BLaER1 (cell line): ENCODE results near the gene PTPN3.
A peak's percentile ranks its signal among the peaks of the same experiment; 100 is the strongest.
"Not testable (repeated sequence)": the region's sequence is repeated elsewhere in the genome, so short reads cannot be mapped to it uniquely, and the experiment has no call there.

Source experiments
- H3K27ac ChIP-seq: shearing (Covaris generic); formaldehyde crosslinking; 2 replicates; pipeline ENCODE4 v1.8.1; 2022
- H3K27me3 ChIP-seq: shearing (Covaris generic); formaldehyde crosslinking; 2 replicates; pipeline ENCODE4 v1.8.1; 2022
- H3K36me3 ChIP-seq: shearing (Covaris generic); formaldehyde crosslinking; 2 replicates; pipeline ENCODE4 v1.8.1; 2022
- H3K4me1 ChIP-seq: shearing (Covaris generic); formaldehyde crosslinking; 2 replicates; pipeline ENCODE4 v1.8.1; 2022
- H3K4me2 ChIP-seq: shearing (Covaris generic); formaldehyde crosslinking; 2 replicates; pipeline ENCODE4 v1.8.1; 2022
- H3K4me3 ChIP-seq: shearing (Covaris generic); formaldehyde crosslinking; 2 replicates; pipeline ENCODE4 v1.8.1; 2022
- H3K9ac ChIP-seq: shearing (Covaris generic); formaldehyde crosslinking; 2 replicates; pipeline ENCODE4 v1.8.1; 2022
- H3K9me3 ChIP-seq: shearing (Covaris generic); formaldehyde crosslinking; 2 replicates; pipeline ENCODE4 v1.8.1; 2022
- H4K20me1 ChIP-seq: shearing (Covaris generic); formaldehyde crosslinking; 2 replicates; pipeline ENCODE4 v1.8.1; 2022
- Cebpa-rat ChIP-seq: shearing (Covaris generic); IDR thresholded peaks from 2 replicates; pipeline ENCODE4 v1.8.1; 2022

Gene PTPN3

GRCh38 chr9:109522106-109522505 lies 24.0 kb upstream of the PTPN3 start:
- Histone ChIP-seq H4K20me1 (no peaks in the 10 kb centered on the region), H3K27me3 (no peaks in the 10 kb centered on the region), H3K9me3 (no peaks in the 10 kb centered on the region), H3K4me1 (0 out of 2 replicates have a peak, but pooled peaks cover 6% of the 10 kb centered on the region), H3K36me3 (no peaks in the 10 kb centered on the region), H3K4me2 (no peak overlapping the region), H3K27ac (no peak overlapping the region), H3K4me3 (no peak overlapping the region), H3K9ac (no peak overlapping the region)
- no peak for TF ChIP-seq Cebpa-rat

- no peak overlapping the region for H3K4me2 ChIP-seq
- TF ChIP-seq Cebpa-rat = no peak
Measured at GRCh38 chr9:109520475-109521132, 22.5 kb upstream of the PTPN3 start.

GRCh38 chr9:109519366-109519765 lies 21.3 kb upstream of the PTPN3 start:
- no peak for TF ChIP-seq Cebpa-rat

More at GRCh38 chr9:109520475-109521132, 22.5 kb upstream of the PTPN3 start:
- Histone ChIP-seq H3K9me3 (no peaks in the 10 kb centered on the region), H3K4me3 (no peak overlapping the region), H3K27me3 (no peaks in the 10 kb centered on the region), H3K27ac (no peak overlapping the region), H3K9ac (no peak overlapping the region), H3K36me3 (no peaks in the 10 kb centered on the region), H3K4me1 (0 out of 2 replicates have a peak, but pooled peaks cover 6% of the 10 kb centered on the region), H4K20me1 (no peaks in the 10 kb centered on the region)

GRCh38 chr9:109518621-109519335 lies 20.7 kb upstream of the PTPN3 start:
- no peak for TF ChIP-seq Cebpa-rat
- Histone ChIP-seq H4K20me1 (no peaks in the 10 kb centered on the region), H3K36me3 (no peaks in the 10 kb centered on the region), H3K27me3 (no peaks in the 10 kb centered on the region), H3K4me1 (0 out of 2 replicates have a peak, but pooled peaks cover 6% of the 10 kb centered on the region), H3K27ac (no peak overlapping the region), H3K9ac (no peak overlapping the region), H3K4me3 (no peak overlapping the region), H3K4me2 (no peak overlapping the region), H3K9me3 (no peaks in the 10 kb centered on the region)

More at GRCh38 chr9:109519366-109519765, 21.3 kb upstream of the PTPN3 start:
- H3K27ac ChIP-seq = no peak overlapping the region
- no peaks in the 10 kb centered on the region for H3K9me3 ChIP-seq
- no peaks in the 10 kb centered on the region for H4K20me1 ChIP-seq
- no peaks in the 10 kb centered on the region for H3K27me3 ChIP-seq
- H3K4me2 ChIP-seq = no peak overlapping the region
- no peaks in the 10 kb centered on the region for H3K36me3 ChIP-seq
- 0 out of 2 replicates have a peak, but pooled peaks cover 6% of the 10 kb centered on the region for H3K4me1 ChIP-seq
- H3K4me3 ChIP-seq = no peak overlapping the region
- H3K9ac ChIP-seq = no peak overlapping the region

- H3K4me2 ChIP-seq = no peak overlapping the region
- H4K20me1 ChIP-seq = no peaks in the 10 kb centered on the region
- no peaks in the 10 kb centered on the region for H3K9me3 ChIP-seq
- H3K4me1 ChIP-seq = peaks cover 8% of the 10 kb centered on the region
- no peak for TF ChIP-seq Cebpa-rat
- H3K9ac ChIP-seq = no peak overlapping the region
- no peaks in the 10 kb centered on the region for H3K36me3 ChIP-seq
- no peak overlapping the region for H3K4me3 ChIP-seq
- no peak overlapping the region for H3K27ac ChIP-seq
- no peaks in the 10 kb centered on the region for H3K27me3 ChIP-seq
Measured at GRCh38 chr9:109517901-109518377, 19.8 kb upstream of the PTPN3 start.

GRCh38 chr9:109513871-109514270 lies 15.8 kb upstream of the PTPN3 start:
- Histone ChIP-seq H3K4me1 (peaks cover 14% of the 10 kb centered on the region), H4K20me1 (no peaks in the 10 kb centered on the region), H3K4me3 (no peak overlapping the region), H3K9ac (no peak overlapping the region), H3K27ac (no peak overlapping the region), H3K9me3 (no peaks in the 10 kb centered on the region), H3K4me2 (no peak overlapping the region), H3K36me3 (no peaks in the 10 kb centered on the region), H3K27me3 (no peaks in the 10 kb centered on the region)
- TF ChIP-seq Cebpa-rat = no peak

- H3K4me3 ChIP-seq = no peak overlapping the region
- H3K4me1 ChIP-seq = peaks cover 18% of the 10 kb centered on the region
- H4K20me1 ChIP-seq = no peaks in the 10 kb centered on the region
- no peak for TF ChIP-seq Cebpa-rat
- H3K36me3 ChIP-seq = no peaks in the 10 kb centered on the region
- H3K27me3 ChIP-seq = no peaks in the 10 kb centered on the region
- no peak overlapping the region for H3K9ac ChIP-seq
- H3K27ac ChIP-seq = no peak overlapping the region
- peak overlapping the region; percentile 38 for H3K4me2 ChIP-seq
- H3K9me3 ChIP-seq = no peaks in the 10 kb centered on the region
Measured at GRCh38 chr9:109512170-109512756, 14.2 kb upstream of the PTPN3 start.

GRCh38 chr9:109510506-109510905 lies 12.4 kb upstream of the PTPN3 start:
- no peak overlapping the region for H3K4me2 ChIP-seq
- H4K20me1 ChIP-seq = no peaks in the 10 kb centered on the region
- H3K27ac ChIP-seq = no peak overlapping the region
- H3K9ac ChIP-seq = no peak overlapping the region
- no peaks in the 10 kb centered on the region for H3K9me3 ChIP-seq
- peaks cover 36% of the 10 kb centered on the region for H3K4me1 ChIP-seq
- TF ChIP-seq Cebpa-rat = no peak
- H3K4me3 ChIP-seq = no peak overlapping the region
- H3K36me3 ChIP-seq = no peaks in the 10 kb centered on the region
- H3K27me3 ChIP-seq = no peaks in the 10 kb centered on the region

- H3K4me2 ChIP-seq, H3K9me3 ChIP-seq, H3K9ac ChIP-seq, H4K20me1 ChIP-seq, H3K27me3 ChIP-seq, H3K36me3 ChIP-seq, H3K27ac ChIP-seq, H3K4me3 ChIP-seq: not testable (repeated sequence)
- peaks cover 41% of the 10 kb centered on the region for H3K4me1 ChIP-seq
Measured at GRCh38 chr9:109510042-109510441, 11.9 kb upstream of the PTPN3 start.

- no peaks in the 10 kb centered on the region for H3K36me3 ChIP-seq
- no peak overlapping the region for H3K4me3 ChIP-seq
- H3K9ac ChIP-seq = no peak overlapping the region
- H3K4me2 ChIP-seq = no peak overlapping the region
- no peaks in the 10 kb centered on the region for H3K27me3 ChIP-seq
- no peak overlapping the region for H3K27ac ChIP-seq
- no peak for TF ChIP-seq Cebpa-rat
- peaks cover 43% of the 10 kb centered on the region for H3K4me1 ChIP-seq
- no peaks in the 10 kb centered on the region for H4K20me1 ChIP-seq
- H3K9me3 ChIP-seq = no peaks in the 10 kb centered on the region
Measured at GRCh38 chr9:109509611-109510010, 11.5 kb upstream of the PTPN3 start.
